K562 (cell line): ENCODE results near the gene EPHA1. TPM values are rescaled to one million over a fixed set of nuclear protein-coding genes. Genes with fewer than 3 reads are reported as not detected.

ENCODE experiments used
- FOS ChIP-seq: IDR thresholded peaks from 3 replicates; pipeline ENCODE4 v1.6.1; 2011; ENCODE audit not compliant: insufficient read length; ENCODE audit errors: extremely low read depth
- KLF10 ChIP-seq: fragments of 250-450 bp; sonication (Bioruptor Pico); IDR thresholded peaks from 2 replicates; pipeline ENCODE4 v1.6.1; 2021; ENCODE audit warnings: matching md5 sums
- MXI1 ChIP-seq: IDR thresholded peaks from 2 replicates; pipeline ENCODE4 v1.6.1; 2011; ENCODE audit warnings: low read depth, mild to moderate bottlenecking, improper control_type of control experiment, low read length
- NBN ChIP-seq: fragments of 450-650 bp; IDR thresholded peaks from 2 replicates; pipeline ENCODE4 v1.6.1; 2016; ENCODE audit warnings: low read depth, mild to moderate bottlenecking
- PRPF4 ChIP-seq: fragments of 200-400 bp; formaldehyde crosslinking; IDR thresholded peaks from one replicate; pipeline ENCODE4 v1.6.1; 2017; ENCODE audit warnings: low read length, low read depth, mild to moderate bottlenecking; ENCODE audit not compliant: insufficient read depth, poor library complexity, severe bottlenecking
- RFX5 ChIP-seq: IDR thresholded peaks from 2 replicates; pipeline ENCODE4 v1.6.1; 2011; ENCODE audit warnings: low read depth, mild to moderate bottlenecking, improper control_type of control experiment, low read length
- RNF2 ChIP-seq: sonication (generic); IDR thresholded peaks from 2 replicates; pipeline ENCODE4 v1.6.1; 2016
- ZNF77 ChIP-seq: fragments of 250-450 bp; sonication (Bioruptor Pico); IDR thresholded peaks from 2 replicates; pipeline ENCODE4 v1.5.0; 2020
- polyA plus RNA-seq, 8 experiments: library from polyadenylated mRNA; depleted of rRNA in 4 of 8; stranded (reverse) in 5 of 8; unstranded in 3 of 8; fragments of >200 nt; fragmentation: Nextera tagmentation in 2 of 8; fragmentation: Illumina TruSeq in 1 of 8; extraction: Ambion mirVana in 2 of 8; extraction: Trizol in 1 of 8; gene quantifications; 2 replicates each; pipeline versions ENCODE4 v1.2.1 to v1.2.3, GENCODE V29; 2011 to 2014; ENCODE audit warnings: inconsistent platforms in 1 of 8, missing spikeins in 1 of 8
- total RNA-seq, 7 experiments: library from RNA; depleted of rRNA in 6 of 7; stranded (reverse); fragments of >200 nt in 6 of 7; fragmentation: Illumina TruSeq in 2 of 7; extraction: Trizol in 2 of 7; gene quantifications; 2 replicates each; pipeline versions ENCODE4 v1.2.1 to v1.2.3, GENCODE V29; 2011 to 2021; ENCODE audit warnings: low replicate concordance in 1 of 7
- TF ChIP-seq, protein P1 (sequence below): fragments of 200-600 bp; sonication (generic); IDR thresholded peaks from one replicate; pipeline ENCODE4 v1.6.1; 2012; ENCODE audit warnings: mild to moderate bottlenecking, low read depth, low read length, inconsistent platforms
- TF ChIP-seq, protein P2 (sequence below): fragments of 450-650 bp; IDR thresholded peaks from 2 replicates; pipeline ENCODE4 v1.6.1; 2018; ENCODE audit warnings: mild to moderate bottlenecking, low read depth; ENCODE audit not compliant: partially characterized antibody
- TF ChIP-seq, protein P3 (sequence below): fragments of 250-450 bp; sonication (Bioruptor Pico); IDR thresholded peaks from 2 replicates; pipeline ENCODE4 v1.8.0; 2022; ENCODE audit warnings: inconsistent platforms, mild to moderate bottlenecking, moderate library complexity, borderline replicate concordance

Gene EPHA1
- total and polyA plus RNA-seq, 9 of the 15 experiments (the other 6 are each of a cell fraction or from before 2014, with no cell fraction given), result 0.22 to 0.57 (median 0.32) TPM; not detected in 6

DNA sequence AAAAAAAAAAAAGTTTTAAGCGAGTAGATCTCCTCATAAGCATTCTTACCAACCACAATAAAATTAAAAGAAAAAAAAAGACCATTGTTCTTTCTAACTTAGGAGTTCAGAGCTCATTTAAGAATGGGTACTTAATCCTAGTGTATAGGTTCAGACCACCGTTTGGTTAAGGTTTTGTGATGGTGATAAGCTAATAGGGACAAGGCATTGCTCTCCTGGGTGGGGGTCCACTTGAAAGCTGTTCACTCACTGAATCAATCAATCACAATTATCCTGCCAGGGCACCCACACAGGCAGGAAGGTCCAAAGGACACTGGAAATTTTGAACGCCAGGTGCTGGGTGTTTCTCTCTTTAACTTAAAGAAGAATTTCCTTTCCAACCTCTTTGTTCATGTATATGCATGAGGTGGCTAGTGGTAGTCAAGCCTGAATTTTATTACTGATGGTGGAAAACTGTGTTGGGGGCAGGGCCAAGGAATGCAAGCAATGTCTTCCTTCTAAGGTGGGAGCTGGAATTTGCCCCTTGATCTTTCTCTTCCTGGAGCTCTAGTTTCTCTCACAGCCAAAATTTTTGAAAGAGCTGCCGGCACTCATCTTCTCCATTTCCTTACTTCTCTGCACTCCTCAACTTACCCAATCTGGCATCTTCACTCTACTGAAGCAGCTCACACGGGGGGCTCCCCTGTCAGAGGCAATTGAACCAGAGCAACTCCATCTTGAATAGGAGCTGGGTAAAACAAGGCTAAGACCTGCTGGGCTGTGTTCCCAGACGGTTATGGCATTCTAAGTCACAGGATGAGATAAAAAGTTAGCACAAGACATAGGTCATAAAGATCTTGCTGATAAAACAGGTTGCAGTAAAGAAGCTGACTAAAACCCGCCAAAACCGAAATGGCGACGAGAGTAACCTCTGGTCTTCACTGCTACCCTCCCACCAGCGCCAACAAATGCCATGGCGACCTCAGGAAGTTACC is 38.7 kb downstream of the EPHA1 start (continued):
- TF ChIP-seq, protein P1, sequence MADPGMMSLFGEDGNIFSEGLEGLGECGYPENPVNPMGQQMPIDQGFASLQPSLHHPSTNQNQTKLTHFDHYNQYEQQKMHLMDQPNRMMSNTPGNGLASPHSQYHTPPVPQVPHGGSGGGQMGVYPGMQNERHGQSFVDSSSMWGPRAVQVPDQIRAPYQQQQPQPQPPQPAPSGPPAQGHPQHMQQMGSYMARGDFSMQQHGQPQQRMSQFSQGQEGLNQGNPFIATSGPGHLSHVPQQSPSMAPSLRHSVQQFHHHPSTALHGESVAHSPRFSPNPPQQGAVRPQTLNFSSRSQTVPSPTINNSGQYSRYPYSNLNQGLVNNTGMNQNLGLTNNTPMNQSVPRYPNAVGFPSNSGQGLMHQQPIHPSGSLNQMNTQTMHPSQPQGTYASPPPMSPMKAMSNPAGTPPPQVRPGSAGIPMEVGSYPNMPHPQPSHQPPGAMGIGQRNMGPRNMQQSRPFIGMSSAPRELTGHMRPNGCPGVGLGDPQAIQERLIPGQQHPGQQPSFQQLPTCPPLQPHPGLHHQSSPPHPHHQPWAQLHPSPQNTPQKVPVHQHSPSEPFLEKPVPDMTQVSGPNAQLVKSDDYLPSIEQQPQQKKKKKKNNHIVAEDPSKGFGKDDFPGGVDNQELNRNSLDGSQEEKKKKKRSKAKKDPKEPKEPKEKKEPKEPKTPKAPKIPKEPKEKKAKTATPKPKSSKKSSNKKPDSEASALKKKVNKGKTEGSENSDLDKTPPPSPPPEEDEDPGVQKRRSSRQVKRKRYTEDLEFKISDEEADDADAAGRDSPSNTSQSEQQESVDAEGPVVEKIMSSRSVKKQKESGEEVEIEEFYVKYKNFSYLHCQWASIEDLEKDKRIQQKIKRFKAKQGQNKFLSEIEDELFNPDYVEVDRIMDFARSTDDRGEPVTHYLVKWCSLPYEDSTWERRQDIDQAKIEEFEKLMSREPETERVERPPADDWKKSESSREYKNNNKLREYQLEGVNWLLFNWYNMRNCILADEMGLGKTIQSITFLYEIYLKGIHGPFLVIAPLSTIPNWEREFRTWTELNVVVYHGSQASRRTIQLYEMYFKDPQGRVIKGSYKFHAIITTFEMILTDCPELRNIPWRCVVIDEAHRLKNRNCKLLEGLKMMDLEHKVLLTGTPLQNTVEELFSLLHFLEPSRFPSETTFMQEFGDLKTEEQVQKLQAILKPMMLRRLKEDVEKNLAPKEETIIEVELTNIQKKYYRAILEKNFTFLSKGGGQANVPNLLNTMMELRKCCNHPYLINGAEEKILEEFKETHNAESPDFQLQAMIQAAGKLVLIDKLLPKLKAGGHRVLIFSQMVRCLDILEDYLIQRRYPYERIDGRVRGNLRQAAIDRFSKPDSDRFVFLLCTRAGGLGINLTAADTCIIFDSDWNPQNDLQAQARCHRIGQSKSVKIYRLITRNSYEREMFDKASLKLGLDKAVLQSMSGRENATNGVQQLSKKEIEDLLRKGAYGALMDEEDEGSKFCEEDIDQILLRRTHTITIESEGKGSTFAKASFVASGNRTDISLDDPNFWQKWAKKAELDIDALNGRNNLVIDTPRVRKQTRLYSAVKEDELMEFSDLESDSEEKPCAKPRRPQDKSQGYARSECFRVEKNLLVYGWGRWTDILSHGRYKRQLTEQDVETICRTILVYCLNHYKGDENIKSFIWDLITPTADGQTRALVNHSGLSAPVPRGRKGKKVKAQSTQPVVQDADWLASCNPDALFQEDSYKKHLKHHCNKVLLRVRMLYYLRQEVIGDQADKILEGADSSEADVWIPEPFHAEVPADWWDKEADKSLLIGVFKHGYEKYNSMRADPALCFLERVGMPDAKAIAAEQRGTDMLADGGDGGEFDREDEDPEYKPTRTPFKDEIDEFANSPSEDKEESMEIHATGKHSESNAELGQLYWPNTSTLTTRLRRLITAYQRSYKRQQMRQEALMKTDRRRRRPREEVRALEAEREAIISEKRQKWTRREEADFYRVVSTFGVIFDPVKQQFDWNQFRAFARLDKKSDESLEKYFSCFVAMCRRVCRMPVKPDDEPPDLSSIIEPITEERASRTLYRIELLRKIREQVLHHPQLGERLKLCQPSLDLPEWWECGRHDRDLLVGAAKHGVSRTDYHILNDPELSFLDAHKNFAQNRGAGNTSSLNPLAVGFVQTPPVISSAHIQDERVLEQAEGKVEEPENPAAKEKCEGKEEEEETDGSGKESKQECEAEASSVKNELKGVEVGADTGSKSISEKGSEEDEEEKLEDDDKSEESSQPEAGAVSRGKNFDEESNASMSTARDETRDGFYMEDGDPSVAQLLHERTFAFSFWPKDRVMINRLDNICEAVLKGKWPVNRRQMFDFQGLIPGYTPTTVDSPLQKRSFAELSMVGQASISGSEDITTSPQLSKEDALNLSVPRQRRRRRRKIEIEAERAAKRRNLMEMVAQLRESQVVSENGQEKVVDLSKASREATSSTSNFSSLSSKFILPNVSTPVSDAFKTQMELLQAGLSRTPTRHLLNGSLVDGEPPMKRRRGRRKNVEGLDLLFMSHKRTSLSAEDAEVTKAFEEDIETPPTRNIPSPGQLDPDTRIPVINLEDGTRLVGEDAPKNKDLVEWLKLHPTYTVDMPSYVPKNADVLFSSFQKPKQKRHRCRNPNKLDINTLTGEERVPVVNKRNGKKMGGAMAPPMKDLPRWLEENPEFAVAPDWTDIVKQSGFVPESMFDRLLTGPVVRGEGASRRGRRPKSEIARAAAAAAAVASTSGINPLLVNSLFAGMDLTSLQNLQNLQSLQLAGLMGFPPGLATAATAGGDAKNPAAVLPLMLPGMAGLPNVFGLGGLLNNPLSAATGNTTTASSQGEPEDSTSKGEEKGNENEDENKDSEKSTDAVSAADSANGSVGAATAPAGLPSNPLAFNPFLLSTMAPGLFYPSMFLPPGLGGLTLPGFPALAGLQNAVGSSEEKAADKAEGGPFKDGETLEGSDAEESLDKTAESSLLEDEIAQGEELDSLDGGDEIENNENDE, result no peak
- TF ChIP-seq PRPF4 (no peak), RNF2 (peak; percentile 52; the same call in 1 of the 2 replicates), MXI1 (no peak), RFX5 (no peak), FOS (no peak), KLF10 (CRISPR knock-in tag) (no peak; the same call in 1 of the 2 replicates), NBN (no peak), ZNF77 (CRISPR knock-in tag) (0 out of 2 replicates have a peak, but pooled peaks have one; percentile 59)
- TF ChIP-seq, protein P2, sequence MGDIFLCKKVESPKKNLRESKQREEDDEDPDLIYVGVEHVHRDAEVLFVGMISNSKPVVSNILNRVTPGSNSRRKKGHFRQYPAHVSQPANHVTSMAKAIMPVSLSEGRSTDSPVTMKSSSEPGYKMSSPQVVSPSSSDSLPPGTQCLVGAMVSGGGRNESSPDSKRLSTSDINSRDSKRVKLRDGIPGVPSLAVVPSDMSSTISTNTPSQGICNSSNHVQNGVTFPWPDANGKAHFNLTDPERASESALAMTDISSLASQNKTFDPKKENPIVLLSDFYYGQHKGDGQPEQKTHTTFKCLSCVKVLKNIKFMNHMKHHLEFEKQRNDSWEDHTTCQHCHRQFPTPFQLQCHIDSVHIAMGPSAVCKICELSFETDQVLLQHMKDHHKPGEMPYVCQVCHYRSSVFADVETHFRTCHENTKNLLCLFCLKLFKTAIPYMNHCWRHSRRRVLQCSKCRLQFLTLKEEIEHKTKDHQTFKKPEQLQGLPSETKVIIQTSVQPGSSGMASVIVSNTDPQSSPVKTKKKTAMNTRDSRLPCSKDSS, result no peak
- TF ChIP-seq, protein P3, sequence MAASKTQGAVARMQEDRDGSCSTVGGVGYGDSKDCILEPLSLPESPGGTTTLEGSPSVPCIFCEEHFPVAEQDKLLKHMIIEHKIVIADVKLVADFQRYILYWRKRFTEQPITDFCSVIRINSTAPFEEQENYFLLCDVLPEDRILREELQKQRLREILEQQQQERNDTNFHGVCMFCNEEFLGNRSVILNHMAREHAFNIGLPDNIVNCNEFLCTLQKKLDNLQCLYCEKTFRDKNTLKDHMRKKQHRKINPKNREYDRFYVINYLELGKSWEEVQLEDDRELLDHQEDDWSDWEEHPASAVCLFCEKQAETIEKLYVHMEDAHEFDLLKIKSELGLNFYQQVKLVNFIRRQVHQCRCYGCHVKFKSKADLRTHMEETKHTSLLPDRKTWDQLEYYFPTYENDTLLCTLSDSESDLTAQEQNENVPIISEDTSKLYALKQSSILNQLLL (CRISPR knock-in tag), result no peak
